HepG2 (cell line): Measurements from ENCODE around the gene POU6F1. TPM values are rescaled to one million over a fixed set of nuclear protein-coding genes. Genes with fewer than 3 reads are reported as not detected.

Experiments used
- ATAC-seq: fragments of 200-7000 bp; cut with Tn5 transposase; 3 replicates; pipeline ENCODE4 v1.9.1; 2020; ENCODE audit warnings: mild to moderate bottlenecking, moderate library complexity
- BruUV-seq: library from RNA; stranded (reverse); fragments of 400-500 nt; replicated peaks from 2 replicates; lab custom pipeline; 2021; lab: Mats Ljungman, UMichigan
- CTCF ChIA-PET: fragments of 300-600 bp; formaldehyde crosslinking; extraction: SDS; loops from one replicate; lab custom pipeline; 2021; ENCODE audit warnings: low total read pairs, inconsistent platforms, low intra/inter-chr PET ratio; lab: Yijun Ruan, JAX
- POLR2A ChIA-PET: fragments of 350-600 bp; sonication (Branson Sonifier 250); formaldehyde crosslinking; loops from one replicate; lab custom pipeline; 2020; ENCODE audit warnings: antibody characterized with exemption, inconsistent platforms; lab: Yijun Ruan, JAX
- DNase-seq: peaks from one replicate; pipeline ENCODE4 v3.0.0-alpha.2; 2015; ENCODE audit warnings: low spot score
- FAIRE-seq: peaks from 3 replicates; lab custom pipeline; 2011; peaks lifted over from hg19 to GRCh38; lab: Jason Lieb, UNC
- H2AFZ ChIP-seq: one replicate; pipeline ENCODE4 v1.6.1; 2011; ENCODE audit warnings: low read length, inconsistent platforms
- H3K27ac ChIP-seq: fragments of 300-600 bp; 3 replicates; pipeline ENCODE4 v1.8.0; 2011; ENCODE audit warnings: mixed run types, mild to moderate bottlenecking, mixed read lengths, low read length, inconsistent platforms; ENCODE audit not compliant: insufficient read depth; ENCODE audit errors: extremely low read length
- H3K27me3 ChIP-seq, 2 experiments: fragments of 200-600 bp in 1 of 2; 2 replicates in 1 of 2; 3 replicates in 1 of 2; pipeline versions ENCODE4 v1.6.0 to v1.8.0; 2011; ENCODE audit warnings: low read length in 2 of 2, mild to moderate bottlenecking in 2 of 2, moderate library complexity in 2 of 2, inconsistent platforms in 1 of 2; ENCODE audit not compliant: insufficient read depth in 2 of 2, control insufficient read depth in 1 of 2
- H3K36me3 ChIP-seq, 2 experiments: fragments of 200-600 bp in 1 of 2; replicated peaks in 1 of 2; 2 replicates in 1 of 2; 3 replicates in 1 of 2; pipeline versions ENCODE4 v1.5.1 to v1.8.0; 2011; ENCODE audit warnings: low read length in 2 of 2, inconsistent platforms in 1 of 2; ENCODE audit not compliant: insufficient read depth in 2 of 2, control insufficient read depth in 1 of 2
- H3K4me1 ChIP-seq: 2 replicates; pipeline ENCODE4 v1.5.1; 2012; ENCODE audit warnings: low read length, inconsistent platforms; ENCODE audit not compliant: insufficient read depth
- H3K4me2 ChIP-seq: 2 replicates; pipeline ENCODE4 v1.6.0; 2011; ENCODE audit warnings: low read depth, low read length, inconsistent platforms
- H3K4me3 ChIP-seq, 3 experiments: fragments of 200-600 bp in 1 of 3; sonication (generic), shearing (Covaris generic) in 1 of 3; replicated peaks in 1 of 3; 2 replicates each; pipeline ENCODE4 v1.5.1; 2011 to 2016; ENCODE audit warnings: low read length in 3 of 3, inconsistent platforms in 2 of 3, low read depth in 2 of 3, mild to moderate bottlenecking in 2 of 3, control low read depth in 1 of 3, mixed read lengths in 1 of 3; ENCODE audit not compliant: insufficient read depth in 1 of 3
- H3K79me2 ChIP-seq: one replicate; pipeline ENCODE4 v1.6.1; 2011; ENCODE audit warnings: low read length, inconsistent platforms; ENCODE audit not compliant: insufficient read depth
- H3K9ac ChIP-seq: 2 replicates; pipeline ENCODE4 v1.6.0; 2011; ENCODE audit warnings: mild to moderate bottlenecking, low read depth, low read length, inconsistent platforms; ENCODE audit not compliant: insufficient read depth
- H3K9me3 ChIP-seq: 2 replicates; pipeline ENCODE4 v1.5.1; 2012; ENCODE audit warnings: mild to moderate bottlenecking, low read length
- H4K20me1 ChIP-seq: 2 replicates; pipeline ENCODE4 v1.6.0; 2011; ENCODE audit warnings: inconsistent platforms, mild to moderate bottlenecking, low read length, moderate library complexity; ENCODE audit not compliant: insufficient read depth
- KLF6 ChIP-seq: IDR thresholded peaks from 2 replicates; pipeline ENCODE4 v1.8.0; 2016; ENCODE audit warnings: missing biosample characterization, missing genetic modification reagents
- NBN ChIP-seq: fragments of 450-650 bp; conservative IDR thresholded peaks from 2 replicates; pipeline ENCODE4 v1.6.1; 2017
- POLR2AphosphoS5 ChIP-seq: IDR thresholded peaks from 2 replicates; pipeline ENCODE4 v1.6.1; 2012; ENCODE audit warnings: low read depth, low read length
- TEAD3 ChIP-seq: optimal IDR thresholded peaks from 2 replicates; pipeline ENCODE3; 2016; ENCODE audit warnings: borderline replicate concordance
- THAP11 ChIP-seq: IDR thresholded peaks from 2 replicates; pipeline ENCODE4 v1.6.1; 2016; ENCODE audit warnings: missing biosample characterization, missing genetic modification reagents
- WGBS: methylation state at CpG from one replicate; pipeline ENCODE4 v1.1.6; 2017; ENCODE audit warnings: low lambda C conversion rate; 5-methylcytosine and 5-hydroxymethylcytosine counted together
- in situ Hi-C: cut with HindIII; loops from 2 replicates; pipeline ENCODE4 v1.10.0; 2017; ENCODE audit warnings: low pct_unique_long_range_greater_than_20kb; ENCODE audit not compliant: extremely low pct_ligation_motif_present
- intact Hi-C: fragments of 100-400 bp; cut with micrococcal nuclease; formaldehyde crosslinking; loops from one replicate; pipeline ENCODE4 v1.10.0; 2022; ENCODE audit not compliant: unreplicated experiment
- polyA plus RNA-seq, 8 experiments: library from polyadenylated mRNA; depleted of rRNA in 3 of 8; stranded (reverse) in 7 of 8; unstranded in 1 of 8; fragments of >200 nt; fragmentation: Illumina TruSeq in 4 of 8; extraction: Trizol in 4 of 8; gene quantifications; 2 replicates each; pipeline versions ENCODE4 v1.2.1 to v1.2.3, GENCODE V29; 2011 to 2016; ENCODE audit warnings: low read depth in 4 of 8, missing spikeins in 1 of 8, mixed read lengths in 1 of 8; ENCODE audit not compliant: insufficient read depth in 1 of 8
- total RNA-seq, 5 experiments: library from RNA; depleted of rRNA; stranded (reverse); fragments of >200 nt; fragmentation: Illumina TruSeq; extraction: Trizol; gene quantifications; 2 replicates each; pipeline ENCODE4 v1.2.3, GENCODE V29; 2016; ENCODE audit warnings: low read depth in 1 of 5
- TF ChIP-seq, protein P1 (sequence below): sonication (generic); formaldehyde crosslinking; IDR thresholded peaks from 2 replicates; pipeline ENCODE4 v1.4.0; 2020; ENCODE audit warnings: missing genetic modification reagents
- TF ChIP-seq, protein P2 (sequence below): sonication (generic); formaldehyde crosslinking; IDR thresholded peaks from 2 replicates; pipeline ENCODE4 v1.4.0; 2020; ENCODE audit warnings: missing genetic modification reagents
- TF ChIP-seq, protein P3 (sequence below): sonication (generic); formaldehyde crosslinking; IDR thresholded peaks from 2 replicates; pipeline ENCODE4 v1.4.0; 2020; ENCODE audit warnings: mild to moderate bottlenecking, missing genetic modification reagents
- TF ChIP-seq, protein P4 (sequence below): sonication (generic); formaldehyde crosslinking; IDR thresholded peaks from 2 replicates; pipeline ENCODE4 v1.4.0; 2020; ENCODE audit warnings: low read depth, mild to moderate bottlenecking, missing genetic modification reagents
- TF ChIP-seq, protein P5 (sequence below): IDR thresholded peaks from 2 replicates; pipeline ENCODE4 v1.6.1; 2016; ENCODE audit warnings: low read depth, missing genetic modification reagents, missing compliant biosample characterization
- TF ChIP-seq, protein P6 (sequence below): sonication (generic); formaldehyde crosslinking; IDR thresholded peaks from 2 replicates; pipeline ENCODE4 v1.5.0; 2020; ENCODE audit warnings: missing genetic modification reagents

Gene POU6F1
- total and polyA plus RNA-seq, 2 of the 13 experiments (the other 11 are each of a cell fraction or from before 2014, with no cell fraction given): 0.48 to 0.51 TPM

DNA sequence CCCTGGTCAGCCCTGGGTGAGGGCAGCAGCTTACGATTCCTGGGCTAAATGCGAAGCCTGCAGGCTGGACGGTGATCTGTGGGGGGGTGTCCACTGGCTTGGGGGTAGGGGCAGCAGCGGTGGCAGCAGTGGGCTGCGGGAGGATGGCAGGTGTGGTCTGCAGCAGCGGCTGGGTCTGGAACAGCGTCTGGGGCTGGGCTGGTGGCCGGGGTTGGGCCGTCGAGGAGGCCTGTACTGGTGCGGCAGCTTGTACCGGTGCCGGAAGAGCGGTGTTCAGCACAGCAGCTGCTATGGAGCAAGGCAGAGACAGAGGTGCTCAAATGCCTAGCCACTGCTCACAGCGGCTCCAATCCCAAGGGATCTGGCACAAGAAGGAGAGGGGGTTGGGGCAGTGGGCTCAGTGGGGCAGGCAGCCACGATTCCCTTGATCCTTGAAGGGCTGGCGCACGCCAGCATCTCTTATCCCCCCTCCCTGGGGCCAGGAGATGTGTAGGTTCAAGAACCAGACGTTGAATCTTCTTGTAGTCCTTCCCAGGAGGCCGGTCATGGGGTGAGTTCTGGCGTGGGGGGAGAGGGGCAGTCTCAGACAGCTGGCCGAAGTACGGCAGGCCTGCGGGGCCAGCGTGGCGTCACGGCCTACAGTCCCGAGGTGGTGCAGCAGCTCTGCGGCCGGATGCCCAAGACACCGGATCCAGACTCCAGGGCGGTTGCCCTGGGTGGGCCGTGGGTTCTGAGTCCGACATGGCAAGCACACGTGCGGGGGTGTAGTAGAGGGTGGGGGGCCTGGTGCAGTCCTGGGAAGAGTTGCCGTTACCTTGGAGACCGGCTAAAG is 19.9 kb downstream of the POU6F1 start:
- POLR2A ChIA-PET: interaction anchor here (0.8 to 1.3 kb wide), 3 partner anchors 12 to 20 kb away, joined by 3 to 4 read pairs (median 4); partner anchors contain the start of gene POU6F1
- intact Hi-C loops (no loop called here), in situ Hi-C loops (no loop called here)
- no peak overlapping the region for H2AFZ ChIP-seq
- CTCF ChIA-PET: no interaction called here
- no peak for DNase-seq
- H3K36me3 ChIP-seq: no peaks in the 10 kb centered on the region
- no peaks in the 10 kb centered on the region for H4K20me1 ChIP-seq
- peak; percentile 59 for ATAC-seq
- peak overlapping the region; percentile 77 for H3K4me2 ChIP-seq
- peaks cover 34% of the 10 kb centered on the region for H3K4me1 ChIP-seq
- no TSS peak for BruUV-seq
- H3K27me3 ChIP-seq: no peaks in the 10 kb centered on the region; a peak in 1 of 5 replicates
- no peak overlapping the region for H3K27ac ChIP-seq
- no peaks in the 10 kb centered on the region for H3K79me2 ChIP-seq
- WGBS: 44% methylated on average over 24 of the region's 38 CpGs
- no peak overlapping the region; the same call in 1 of the 2 replicates for H3K9ac ChIP-seq
- H3K9me3 ChIP-seq: no peaks in the 10 kb centered on the region
- H3K4me3 ChIP-seq: peak overlapping the region; percentile 17 to 69 (median 32); a peak in 5 of 6 replicates
- no peak for FAIRE-seq
- TF ChIP-seq, protein P1, sequence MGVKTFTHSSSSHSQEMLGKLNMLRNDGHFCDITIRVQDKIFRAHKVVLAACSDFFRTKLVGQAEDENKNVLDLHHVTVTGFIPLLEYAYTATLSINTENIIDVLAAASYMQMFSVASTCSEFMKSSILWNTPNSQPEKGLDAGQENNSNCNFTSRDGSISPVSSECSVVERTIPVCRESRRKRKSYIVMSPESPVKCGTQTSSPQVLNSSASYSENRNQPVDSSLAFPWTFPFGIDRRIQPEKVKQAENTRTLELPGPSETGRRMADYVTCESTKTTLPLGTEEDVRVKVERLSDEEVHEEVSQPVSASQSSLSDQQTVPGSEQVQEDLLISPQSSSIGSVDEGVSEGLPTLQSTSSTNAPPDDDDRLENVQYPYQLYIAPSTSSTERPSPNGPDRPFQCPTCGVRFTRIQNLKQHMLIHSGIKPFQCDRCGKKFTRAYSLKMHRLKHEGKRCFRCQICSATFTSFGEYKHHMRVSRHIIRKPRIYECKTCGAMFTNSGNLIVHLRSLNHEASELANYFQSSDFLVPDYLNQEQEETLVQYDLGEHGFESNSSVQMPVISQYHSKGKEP (CRISPR knock-in tag): no peak
- TF ChIP-seq, protein P2, sequence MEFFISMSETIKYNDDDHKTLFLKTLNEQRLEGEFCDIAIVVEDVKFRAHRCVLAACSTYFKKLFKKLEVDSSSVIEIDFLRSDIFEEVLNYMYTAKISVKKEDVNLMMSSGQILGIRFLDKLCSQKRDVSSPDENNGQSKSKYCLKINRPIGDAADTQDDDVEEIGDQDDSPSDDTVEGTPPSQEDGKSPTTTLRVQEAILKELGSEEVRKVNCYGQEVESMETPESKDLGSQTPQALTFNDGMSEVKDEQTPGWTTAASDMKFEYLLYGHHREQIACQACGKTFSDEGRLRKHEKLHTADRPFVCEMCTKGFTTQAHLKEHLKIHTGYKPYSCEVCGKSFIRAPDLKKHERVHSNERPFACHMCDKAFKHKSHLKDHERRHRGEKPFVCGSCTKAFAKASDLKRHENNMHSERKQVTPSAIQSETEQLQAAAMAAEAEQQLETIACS (CRISPR knock-in tag): no peak
- TF ChIP-seq NBN (no peak), TEAD3 (no peak), THAP11 (CRISPR knock-in tag) (no peak), KLF6 (CRISPR knock-in tag) (no peak), POLR2AphosphoS5 (no peak)
- TF ChIP-seq, protein P3, sequence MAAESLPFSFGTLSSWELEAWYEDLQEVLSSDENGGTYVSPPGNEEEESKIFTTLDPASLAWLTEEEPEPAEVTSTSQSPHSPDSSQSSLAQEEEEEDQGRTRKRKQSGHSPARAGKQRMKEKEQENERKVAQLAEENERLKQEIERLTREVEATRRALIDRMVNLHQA: no peak
- TF ChIP-seq, protein P4, sequence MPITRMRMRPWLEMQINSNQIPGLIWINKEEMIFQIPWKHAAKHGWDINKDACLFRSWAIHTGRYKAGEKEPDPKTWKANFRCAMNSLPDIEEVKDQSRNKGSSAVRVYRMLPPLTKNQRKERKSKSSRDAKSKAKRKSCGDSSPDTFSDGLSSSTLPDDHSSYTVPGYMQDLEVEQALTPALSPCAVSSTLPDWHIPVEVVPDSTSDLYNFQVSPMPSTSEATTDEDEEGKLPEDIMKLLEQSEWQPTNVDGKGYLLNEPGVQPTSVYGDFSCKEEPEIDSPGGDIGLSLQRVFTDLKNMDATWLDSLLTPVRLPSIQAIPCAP (CRISPR knock-in tag): no peak
- TF ChIP-seq, protein P5, sequence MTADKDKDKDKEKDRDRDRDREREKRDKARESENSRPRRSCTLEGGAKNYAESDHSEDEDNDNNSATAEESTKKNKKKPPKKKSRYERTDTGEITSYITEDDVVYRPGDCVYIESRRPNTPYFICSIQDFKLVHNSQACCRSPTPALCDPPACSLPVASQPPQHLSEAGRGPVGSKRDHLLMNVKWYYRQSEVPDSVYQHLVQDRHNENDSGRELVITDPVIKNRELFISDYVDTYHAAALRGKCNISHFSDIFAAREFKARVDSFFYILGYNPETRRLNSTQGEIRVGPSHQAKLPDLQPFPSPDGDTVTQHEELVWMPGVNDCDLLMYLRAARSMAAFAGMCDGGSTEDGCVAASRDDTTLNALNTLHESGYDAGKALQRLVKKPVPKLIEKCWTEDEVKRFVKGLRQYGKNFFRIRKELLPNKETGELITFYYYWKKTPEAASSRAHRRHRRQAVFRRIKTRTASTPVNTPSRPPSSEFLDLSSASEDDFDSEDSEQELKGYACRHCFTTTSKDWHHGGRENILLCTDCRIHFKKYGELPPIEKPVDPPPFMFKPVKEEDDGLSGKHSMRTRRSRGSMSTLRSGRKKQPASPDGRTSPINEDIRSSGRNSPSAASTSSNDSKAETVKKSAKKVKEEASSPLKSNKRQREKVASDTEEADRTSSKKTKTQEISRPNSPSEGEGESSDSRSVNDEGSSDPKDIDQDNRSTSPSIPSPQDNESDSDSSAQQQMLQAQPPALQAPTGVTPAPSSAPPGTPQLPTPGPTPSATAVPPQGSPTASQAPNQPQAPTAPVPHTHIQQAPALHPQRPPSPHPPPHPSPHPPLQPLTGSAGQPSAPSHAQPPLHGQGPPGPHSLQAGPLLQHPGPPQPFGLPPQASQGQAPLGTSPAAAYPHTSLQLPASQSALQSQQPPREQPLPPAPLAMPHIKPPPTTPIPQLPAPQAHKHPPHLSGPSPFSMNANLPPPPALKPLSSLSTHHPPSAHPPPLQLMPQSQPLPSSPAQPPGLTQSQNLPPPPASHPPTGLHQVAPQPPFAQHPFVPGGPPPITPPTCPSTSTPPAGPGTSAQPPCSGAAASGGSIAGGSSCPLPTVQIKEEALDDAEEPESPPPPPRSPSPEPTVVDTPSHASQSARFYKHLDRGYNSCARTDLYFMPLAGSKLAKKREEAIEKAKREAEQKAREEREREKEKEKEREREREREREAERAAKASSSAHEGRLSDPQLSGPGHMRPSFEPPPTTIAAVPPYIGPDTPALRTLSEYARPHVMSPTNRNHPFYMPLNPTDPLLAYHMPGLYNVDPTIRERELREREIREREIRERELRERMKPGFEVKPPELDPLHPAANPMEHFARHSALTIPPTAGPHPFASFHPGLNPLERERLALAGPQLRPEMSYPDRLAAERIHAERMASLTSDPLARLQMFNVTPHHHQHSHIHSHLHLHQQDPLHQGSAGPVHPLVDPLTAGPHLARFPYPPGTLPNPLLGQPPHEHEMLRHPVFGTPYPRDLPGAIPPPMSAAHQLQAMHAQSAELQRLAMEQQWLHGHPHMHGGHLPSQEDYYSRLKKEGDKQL (CRISPR knock-in tag): no peak
- TF ChIP-seq, protein P6, sequence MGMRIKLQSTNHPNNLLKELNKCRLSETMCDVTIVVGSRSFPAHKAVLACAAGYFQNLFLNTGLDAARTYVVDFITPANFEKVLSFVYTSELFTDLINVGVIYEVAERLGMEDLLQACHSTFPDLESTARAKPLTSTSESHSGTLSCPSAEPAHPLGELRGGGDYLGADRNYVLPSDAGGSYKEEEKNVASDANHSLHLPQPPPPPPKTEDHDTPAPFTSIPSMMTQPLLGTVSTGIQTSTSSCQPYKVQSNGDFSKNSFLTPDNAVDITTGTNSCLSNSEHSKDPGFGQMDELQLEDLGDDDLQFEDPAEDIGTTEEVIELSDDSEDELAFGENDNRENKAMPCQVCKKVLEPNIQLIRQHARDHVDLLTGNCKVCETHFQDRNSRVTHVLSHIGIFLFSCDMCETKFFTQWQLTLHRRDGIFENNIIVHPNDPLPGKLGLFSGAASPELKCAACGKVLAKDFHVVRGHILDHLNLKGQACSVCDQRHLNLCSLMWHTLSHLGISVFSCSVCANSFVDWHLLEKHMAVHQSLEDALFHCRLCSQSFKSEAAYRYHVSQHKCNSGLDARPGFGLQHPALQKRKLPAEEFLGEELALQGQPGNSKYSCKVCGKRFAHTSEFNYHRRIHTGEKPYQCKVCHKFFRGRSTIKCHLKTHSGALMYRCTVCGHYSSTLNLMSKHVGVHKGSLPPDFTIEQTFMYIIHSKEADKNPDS (CRISPR knock-in tag): no peak
